Naive thymus-derived CD8-positive, alpha-beta T cell (primary cell): ENCODE measurements around the gene LYSET. TPM values are rescaled to one million over a fixed set of nuclear protein-coding genes. Genes with fewer than 3 reads are reported as not detected.
"Not testable (repeated sequence)": the region's sequence is repeated elsewhere in the genome, so short reads cannot be mapped to it uniquely, and the experiment has no call there.

Experiments
- ATAC-seq, 2 donors: fragments of 150-1000 bp; cut with Tn5 transposase in 1 of 2; sonication (Bioruptor Pico), chemical (Tn5 transposase) in 1 of 2; 1 replicate in 1 of 2; 2 replicates in 1 of 2; pipeline ENCODE4 v1.10.0; 2021; ENCODE audit warnings: mild to moderate bottlenecking in 2 of 2, moderate library complexity in 2 of 2
- POLR2A ChIA-PET: fragments of 350-600 bp; sonication (Branson Sonifier 250); formaldehyde crosslinking; loops from one replicate; lab custom pipeline; 2021; ENCODE audit warnings: antibody characterized with exemption; lab: Charles Lee
- DNase-seq, 10 donors: peaks; one replicate each; pipeline versions ENCODE4 v3.0.0 to v3.0.0-alpha.2; 2020 to 2022
- H3K27ac Mint-ChIP-seq, 10 donors: one replicate each; pipeline ENCODE4 v1.8.0; 2020 to 2022; ENCODE audit warnings: mild to moderate bottlenecking in 10 of 10, mixed read lengths in 10 of 10, moderate library complexity in 4 of 10, inconsistent platforms in 1 of 10
- H3K27me3 Mint-ChIP-seq, 5 donors: one replicate each; pipeline ENCODE4 v1.8.0; 2021 to 2022; ENCODE audit warnings: mixed read lengths in 5 of 5
- H3K36me3 Mint-ChIP-seq, 3 donors: one replicate each; pipeline ENCODE4 v1.8.0; 2020 to 2022; ENCODE audit warnings: mixed read lengths in 3 of 3, mild to moderate bottlenecking in 2 of 3, inconsistent platforms in 1 of 3
- H3K4me1 Mint-ChIP-seq, 4 donors: one replicate each; pipeline ENCODE4 v1.8.0; 2021 to 2022; ENCODE audit warnings: mixed read lengths in 4 of 4
- H3K4me3 Mint-ChIP-seq, 10 donors: one replicate each; pipeline ENCODE4 v1.8.0; 2020 to 2022; ENCODE audit warnings: mild to moderate bottlenecking in 10 of 10, mixed read lengths in 10 of 10, moderate library complexity in 6 of 10, inconsistent platforms in 1 of 10
- H3K9me3 Mint-ChIP-seq, 9 donors: one replicate each; pipeline ENCODE4 v1.8.0; 2020 to 2022; ENCODE audit warnings: mixed read lengths in 9 of 9, mild to moderate bottlenecking in 3 of 9, inconsistent platforms in 1 of 9, moderate library complexity in 1 of 9
- polyA plus RNA-seq, 3 donors: library from polyadenylated mRNA; unstranded; fragments of 300-500 nt; fragmentation: Illumina TruSeq; gene quantifications; one replicate each; pipeline ENCODE4 v1.2.3, GENCODE V29; 2021
- total RNA-seq, 8 experiments: library from RNA in 2 of 8; stranded (reverse) in 2 of 8; gene quantifications; one replicate each; pipeline ENCODE4 v1.2.3 and lab custom pipeline; 2021 to 2026

LYSET gene
- total and polyA plus RNA-seq, 5 experiments from 2014 or later, result 17.4 to 46.0 (median 33.8) TPM

DNA sequence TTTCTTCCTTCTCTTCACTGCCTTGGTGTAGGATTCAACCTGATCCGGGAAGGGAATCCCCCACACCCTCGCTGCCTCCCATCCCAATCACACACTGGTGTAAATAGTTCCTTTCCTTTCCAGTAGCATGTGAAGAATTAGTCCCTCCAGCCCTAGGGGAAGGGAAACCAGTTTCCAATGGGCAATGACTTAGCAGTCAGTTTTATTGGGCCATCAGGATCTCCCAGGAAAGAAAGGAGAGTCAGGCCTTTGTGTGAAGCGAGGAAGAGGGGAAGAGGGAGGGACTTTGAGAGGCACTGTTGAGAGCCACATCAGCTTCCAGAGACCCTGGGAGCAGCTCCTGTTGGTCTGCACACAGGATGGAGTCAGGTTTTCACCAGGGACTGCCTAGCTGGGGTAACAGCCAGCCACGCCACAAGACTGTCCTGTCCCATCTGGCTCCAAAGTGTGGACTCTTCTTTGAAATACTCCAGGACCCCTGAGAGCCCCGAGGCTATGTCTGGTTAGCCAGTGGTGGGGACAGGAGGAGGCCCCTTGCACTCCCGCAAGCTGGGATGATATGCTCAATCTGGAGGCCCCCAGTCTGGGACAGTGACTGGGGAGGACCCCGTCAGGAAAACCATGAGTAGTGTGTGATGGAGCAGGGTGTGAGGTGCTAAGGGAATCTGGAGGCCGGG, 28.3 kb upstream of the LYSET start:
- H3K4me1 Mint-ChIP-seq, result no peaks in the 10 kb centered on the region
- POLR2A ChIA-PET, result interaction anchor here (0.6 kb wide), 1 partner anchor 23 kb away, joined by 8 read pairs; no protein-coding TSS in a partner anchor
- peaks cover 0 to 2% (median 0%) of the 10 kb centered on the region in 5 donors for H3K27me3 Mint-ChIP-seq
- no peaks in the 10 kb centered on the region for H3K9me3 Mint-ChIP-seq
- ATAC-seq (no peak), DNase-seq (no peak)
- no peak overlapping the region for H3K4me3 Mint-ChIP-seq
- H3K36me3 Mint-ChIP-seq, result no peaks in the 10 kb centered on the region
- peak overlapping the region in 1 of 10 donors; percentile 59 for H3K27ac Mint-ChIP-seq

DNA sequence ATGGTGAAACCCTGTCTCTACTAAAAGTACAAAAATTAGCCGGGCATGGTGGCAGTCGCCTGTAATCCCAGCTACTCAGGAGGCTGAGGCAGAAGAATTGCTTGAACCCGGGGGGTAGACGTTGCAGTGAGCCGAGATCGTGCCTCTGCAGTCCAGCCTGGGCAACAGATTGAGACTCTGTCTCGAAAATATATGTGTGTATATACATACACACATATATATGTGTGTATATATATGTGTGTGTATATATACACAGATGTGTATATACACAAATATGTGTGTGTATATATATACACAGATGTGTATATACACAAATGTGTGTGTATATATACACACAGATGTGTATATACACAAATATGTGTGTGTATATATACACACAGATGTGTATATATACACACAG, 26.8 kb upstream of the LYSET start:
- ATAC-seq, H3K4me3 Mint-ChIP-seq, H3K4me1 Mint-ChIP-seq, H3K27me3 Mint-ChIP-seq, H3K9me3 Mint-ChIP-seq, H3K36me3 Mint-ChIP-seq, DNase-seq, POLR2A ChIA-PET, H3K27ac Mint-ChIP-seq: not testable (repeated sequence)

DNA sequence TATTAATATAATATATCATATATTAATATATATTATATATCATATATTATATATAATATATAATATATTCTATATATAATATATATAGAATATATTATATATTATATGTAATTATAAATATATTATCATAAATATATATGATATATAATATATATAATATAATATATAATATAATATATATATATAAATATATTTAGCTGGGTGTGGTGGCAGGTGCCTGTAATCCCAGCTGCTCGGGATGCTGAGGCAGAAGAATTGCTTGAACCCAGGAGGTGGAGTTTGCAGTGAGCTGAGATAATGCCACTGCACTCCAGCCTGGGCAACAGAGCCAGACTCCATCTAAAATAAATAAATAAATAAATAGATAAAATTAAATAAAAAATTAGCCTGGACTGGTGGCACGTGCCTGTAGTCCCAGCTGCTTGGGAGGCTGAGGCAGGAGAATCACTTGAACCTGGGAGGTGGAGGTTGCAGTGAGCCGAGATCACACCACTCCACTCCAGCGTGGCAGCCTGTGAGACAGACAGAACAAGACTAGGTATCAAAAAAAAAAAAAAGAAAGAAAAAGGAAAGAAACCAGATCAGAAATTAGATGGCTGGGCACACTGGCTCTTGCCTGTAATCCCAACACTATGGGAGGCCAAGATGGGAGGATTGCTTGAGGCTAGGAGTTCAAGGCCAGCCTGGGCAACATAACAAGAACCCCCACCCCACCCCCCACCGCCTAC, 25.3 kb upstream of the LYSET start:
- DNase-seq, ATAC-seq, H3K4me1 Mint-ChIP-seq, H3K27me3 Mint-ChIP-seq, H3K4me3 Mint-ChIP-seq, H3K36me3 Mint-ChIP-seq, H3K27ac Mint-ChIP-seq, H3K9me3 Mint-ChIP-seq: not testable (repeated sequence)
- POLR2A ChIA-PET, result interaction anchor here (0.8 kb wide), 1 partner anchor 1172 kb away, joined by 3 read pairs; no protein-coding TSS in a partner anchor

DNA sequence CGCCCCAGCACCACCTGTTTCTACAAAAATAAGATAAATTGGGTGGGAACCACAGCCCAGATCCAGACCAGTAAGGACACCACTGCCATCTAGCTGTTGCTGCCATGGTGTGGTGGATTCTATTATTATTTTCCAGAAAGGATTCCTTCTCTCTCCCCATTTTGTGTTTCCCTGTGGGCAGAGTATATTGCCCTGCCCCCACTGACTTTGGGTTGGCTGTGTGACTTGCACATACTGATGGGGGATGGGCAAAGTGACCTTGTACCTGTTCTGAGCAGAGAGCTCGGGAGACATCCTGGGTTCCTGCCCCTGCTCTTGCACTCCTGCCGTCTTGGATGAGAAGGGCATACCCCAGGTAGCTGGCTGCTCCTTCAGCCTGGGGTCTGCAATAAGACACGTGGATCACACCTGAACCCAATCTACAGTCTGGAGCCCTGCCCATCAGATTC, 24.7 kb upstream of the LYSET start:
- H3K9me3 Mint-ChIP-seq, result no peaks in the 10 kb centered on the region
- no peak overlapping the region for H3K4me3 Mint-ChIP-seq
- no peak overlapping the region for H3K27ac Mint-ChIP-seq
- POLR2A ChIA-PET, result no interaction called here
- H3K4me1 Mint-ChIP-seq, result no peaks in the 10 kb centered on the region
- H3K27me3 Mint-ChIP-seq, result no peaks in the 10 kb centered on the region
- DNase-seq (no peak), ATAC-seq (peak in 1 of 2 donors; percentile 33)
- H3K36me3 Mint-ChIP-seq, result no peaks in the 10 kb centered on the region

DNA sequence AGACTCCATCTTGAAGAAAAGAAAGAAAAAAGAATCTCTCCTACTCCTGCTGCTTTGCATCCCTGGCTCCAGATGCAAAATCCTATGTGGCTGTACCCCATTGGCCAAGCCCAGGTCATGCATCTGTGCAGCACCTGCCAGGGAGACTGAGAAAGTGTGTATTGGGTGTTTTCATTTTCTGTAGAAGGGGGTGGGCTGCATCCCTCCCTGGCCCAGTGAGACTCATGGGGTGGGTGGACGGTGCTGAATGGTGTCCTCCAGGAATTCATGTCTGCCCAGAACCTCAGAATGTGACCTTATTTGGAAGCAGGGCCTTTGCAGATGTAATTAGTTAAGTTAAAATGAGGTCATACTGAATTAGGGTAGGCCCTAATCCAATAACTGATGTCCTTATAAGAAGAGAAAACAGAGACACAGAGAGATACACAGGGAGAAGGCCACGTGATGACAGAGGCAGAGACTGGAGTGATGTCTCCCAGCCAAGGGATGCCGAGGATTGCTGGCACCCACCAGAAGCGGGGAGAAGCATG, 23.6 kb upstream of the LYSET start:
- DNase-seq (no peak), ATAC-seq (no peak)
- no peaks in the 10 kb centered on the region for H3K4me1 Mint-ChIP-seq
- no peak overlapping the region for H3K27ac Mint-ChIP-seq
- no peak overlapping the region for H3K4me3 Mint-ChIP-seq
- no peaks in the 10 kb centered on the region for H3K27me3 Mint-ChIP-seq
- no peaks in the 10 kb centered on the region for H3K9me3 Mint-ChIP-seq
- H3K36me3 Mint-ChIP-seq, result no peaks in the 10 kb centered on the region
- POLR2A ChIA-PET, result no interaction called here

DNA sequence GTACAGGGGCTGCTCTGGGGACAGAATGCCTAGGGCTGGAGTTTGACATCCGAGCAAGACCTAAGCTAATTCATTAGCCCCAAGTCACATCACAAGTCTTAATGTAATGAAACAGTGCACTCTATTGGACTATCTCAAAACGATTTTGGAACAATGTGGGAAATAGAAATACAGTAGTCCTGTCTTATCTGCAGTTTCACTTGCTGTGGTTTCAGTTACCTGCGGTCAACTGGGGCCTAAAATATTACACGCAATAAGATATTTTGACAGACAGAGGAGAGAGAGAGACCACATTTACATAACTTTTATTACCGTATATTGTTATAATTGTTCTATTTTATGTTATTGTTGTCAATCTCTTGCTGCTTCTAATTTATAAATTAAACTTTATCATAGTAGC, 21.6 kb upstream of the LYSET start:
- no peaks in the 10 kb centered on the region for H3K4me1 Mint-ChIP-seq
- H3K27me3 Mint-ChIP-seq, result no peaks in the 10 kb centered on the region
- H3K9me3 Mint-ChIP-seq, result no peaks in the 10 kb centered on the region
- peak overlapping the region in 1 of 10 donors; percentile 50 for H3K27ac Mint-ChIP-seq
- no peak for DNase-seq
- no peak for ATAC-seq
- POLR2A ChIA-PET, result no interaction called here
- no peaks in the 10 kb centered on the region for H3K36me3 Mint-ChIP-seq
- H3K4me3 Mint-ChIP-seq, result no peak overlapping the region

DNA sequence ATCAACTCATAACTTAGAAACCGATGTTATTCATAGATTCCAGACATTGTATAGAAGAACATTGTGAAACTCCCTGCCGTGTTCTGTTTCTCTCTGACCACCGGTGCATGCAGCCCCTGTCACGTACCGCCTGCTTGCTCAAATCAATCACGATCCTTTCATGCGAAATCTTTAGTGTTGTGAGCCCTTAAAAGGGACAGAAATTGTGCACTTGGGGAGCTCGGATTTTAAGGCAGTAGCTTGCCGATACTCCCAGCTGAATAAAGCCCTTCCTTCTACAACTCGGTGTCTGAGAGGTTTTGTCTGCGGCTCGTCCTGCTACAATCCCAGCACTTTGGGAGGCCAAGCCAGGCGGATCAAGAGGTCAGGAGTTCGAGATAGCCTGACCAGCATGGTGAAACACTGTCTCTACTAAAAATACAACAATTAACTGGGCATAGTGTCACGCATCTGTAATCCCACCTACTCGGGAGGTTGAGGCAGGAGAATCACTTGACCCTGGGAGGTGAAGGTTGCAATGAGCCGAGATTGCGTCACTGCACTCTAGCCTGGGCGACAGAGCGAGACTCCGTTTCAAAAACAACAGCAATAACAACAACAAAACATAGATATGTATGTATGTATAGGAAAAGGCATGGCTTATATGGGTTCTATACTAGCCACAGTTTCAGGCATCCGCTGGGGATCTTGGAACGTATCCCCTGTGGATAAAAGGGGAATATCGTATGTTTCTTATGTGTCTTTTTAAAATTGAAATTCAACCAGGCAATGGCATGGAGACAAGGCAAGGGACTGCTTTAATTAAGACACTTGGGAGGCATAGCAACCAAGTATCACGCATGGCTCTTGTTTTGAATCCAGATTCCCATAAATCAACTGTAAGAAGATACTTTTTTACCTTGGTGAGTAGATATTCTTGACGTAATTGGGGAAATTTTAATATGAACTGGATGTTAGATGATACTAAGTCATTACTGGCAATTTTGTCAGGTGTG, 19.5 kb upstream of the LYSET start:
- DNase-seq, H3K4me1 Mint-ChIP-seq, POLR2A ChIA-PET, H3K4me3 Mint-ChIP-seq, H3K27ac Mint-ChIP-seq, H3K36me3 Mint-ChIP-seq, H3K27me3 Mint-ChIP-seq, ATAC-seq, H3K9me3 Mint-ChIP-seq: not testable (repeated sequence)

DNA sequence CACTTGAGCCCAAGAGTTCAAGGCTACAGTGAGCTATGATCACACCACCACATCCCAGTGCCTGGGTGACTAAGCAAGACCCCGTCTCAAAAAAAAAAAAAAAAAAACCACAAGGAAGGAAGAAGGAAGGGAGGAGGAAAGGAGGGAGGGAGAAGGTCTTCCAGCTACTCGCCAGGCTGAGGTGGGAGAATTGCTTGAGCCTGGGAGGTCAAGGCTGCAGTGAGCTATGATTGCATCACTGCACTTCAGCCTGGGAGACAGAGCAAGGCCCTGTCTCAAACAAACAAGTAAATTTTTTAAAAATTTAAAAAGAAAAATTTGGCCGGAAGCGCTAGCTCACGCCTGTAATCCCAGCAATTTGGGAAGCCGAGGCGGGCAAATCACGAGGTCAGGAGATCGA, 16.5 kb upstream of the LYSET start:
- POLR2A ChIA-PET, H3K27me3 Mint-ChIP-seq, H3K36me3 Mint-ChIP-seq: not testable (repeated sequence)

DNA sequence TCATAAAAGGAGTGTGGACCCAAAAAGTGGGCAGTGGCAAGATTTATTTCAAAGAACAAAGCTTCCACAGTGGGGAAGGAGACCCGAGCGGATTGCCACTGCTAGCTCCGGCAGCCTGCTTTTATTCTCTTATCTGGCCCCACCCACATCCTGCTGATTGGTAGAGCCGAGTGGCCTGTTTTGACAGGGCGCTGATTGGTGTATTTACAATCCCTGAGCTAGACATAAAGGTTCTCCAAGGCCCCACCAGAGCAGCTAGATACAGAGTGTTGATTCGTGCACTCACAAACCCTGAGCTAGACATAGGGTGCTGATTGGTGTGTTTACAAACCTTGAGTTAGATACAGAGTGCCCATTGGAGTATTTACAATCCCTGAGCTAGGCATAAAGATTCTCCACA, 15.5 kb upstream of the LYSET start:
- H3K4me1 Mint-ChIP-seq, H3K36me3 Mint-ChIP-seq, POLR2A ChIA-PET, H3K27me3 Mint-ChIP-seq, DNase-seq, H3K9me3 Mint-ChIP-seq, H3K27ac Mint-ChIP-seq, ATAC-seq: not testable (repeated sequence)
- H3K4me3 Mint-ChIP-seq, result peak overlapping the region in 1 of 10 donors; percentile 51

More for the DNA sequence above, 16.5 kb upstream of the LYSET start:
- not testable (repeated sequence) for H3K4me1 Mint-ChIP-seq, H3K9me3 Mint-ChIP-seq, H3K4me3 Mint-ChIP-seq, H3K27ac Mint-ChIP-seq, DNase-seq, ATAC-seq

DNA sequence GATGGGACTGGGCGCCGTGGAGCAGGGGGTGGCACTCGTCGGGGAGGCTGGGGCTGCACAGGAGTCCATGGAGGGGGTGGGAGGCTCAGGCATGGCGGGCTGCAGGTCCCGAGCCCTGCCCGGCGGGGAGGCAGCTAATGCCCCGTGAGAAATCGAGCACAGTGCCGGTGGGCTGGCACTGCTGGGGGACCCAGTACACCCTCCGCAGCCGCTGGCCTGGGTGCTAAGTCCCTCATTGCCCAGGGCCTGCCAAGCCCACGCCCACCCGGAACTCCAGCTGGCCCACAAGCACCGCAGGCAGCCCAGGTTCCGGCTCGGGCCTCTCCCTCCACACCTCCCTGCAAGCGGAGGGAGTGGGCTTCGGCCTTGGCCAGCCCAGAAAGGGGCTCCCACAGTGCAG, 15.0 kb upstream of the LYSET start:
- DNase-seq, ATAC-seq, H3K27ac Mint-ChIP-seq, H3K36me3 Mint-ChIP-seq, H3K4me3 Mint-ChIP-seq, H3K9me3 Mint-ChIP-seq, H3K4me1 Mint-ChIP-seq, POLR2A ChIA-PET, H3K27me3 Mint-ChIP-seq: not testable (repeated sequence)

DNA sequence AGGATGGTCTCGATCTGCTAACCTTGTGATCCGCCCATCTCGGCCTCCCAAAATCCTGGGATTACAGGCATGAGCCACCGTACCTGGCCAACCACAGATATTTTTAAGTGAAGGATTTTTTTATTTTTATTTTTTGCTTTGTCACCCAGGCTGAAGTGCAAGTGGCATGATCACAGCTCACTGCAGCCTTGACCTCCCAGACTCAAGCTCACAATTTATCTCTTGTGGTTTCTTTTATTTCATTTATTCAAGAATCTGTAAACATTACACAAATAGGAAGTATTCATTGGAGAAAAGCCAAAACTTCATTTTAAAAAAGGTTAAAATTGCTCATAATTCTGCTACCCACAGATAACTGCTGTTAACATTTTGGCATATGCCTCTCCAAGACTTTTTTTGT, 13.7 kb upstream of the LYSET start:
- Mint-ChIP-seq H3K27me3 (peaks cover 0 to 5% (median 0%) of the 10 kb centered on the region in 5 donors), H3K9me3 (no peaks in the 10 kb centered on the region), H3K4me1 (no peaks in the 10 kb centered on the region), H3K36me3 (no peaks in the 10 kb centered on the region), H3K4me3 (no peak overlapping the region), H3K27ac (no peak overlapping the region)
- DNase-seq, result no peak
- POLR2A ChIA-PET, result no interaction called here
- ATAC-seq, result no peak

DNA sequence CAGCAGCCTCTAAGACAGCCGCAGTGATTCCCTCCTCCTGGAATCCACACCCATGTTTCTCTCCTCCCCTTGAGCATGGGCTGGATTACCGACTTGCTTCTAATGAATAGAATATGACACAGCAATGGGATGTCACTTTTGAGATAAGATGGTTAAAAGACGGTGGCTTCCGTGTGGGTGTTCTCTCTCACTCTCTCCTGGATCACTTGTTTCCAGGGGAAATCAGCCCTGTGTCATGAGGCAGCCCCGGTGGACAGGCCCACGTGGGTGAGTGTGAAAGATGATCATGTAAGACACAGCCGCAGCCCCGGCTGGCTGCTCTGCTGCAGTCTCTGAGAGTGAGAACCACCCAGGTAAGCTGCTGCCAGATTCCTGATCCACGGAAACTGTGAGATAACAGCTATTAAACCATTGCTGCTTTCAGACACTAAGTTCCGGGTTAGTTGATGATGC, 11.1 kb upstream of the LYSET start:
- Mint-ChIP-seq H3K36me3 (no peaks in the 10 kb centered on the region), H3K4me3 (no peak overlapping the region), H3K27me3 (peaks cover 0 to 5% (median 0%) of the 10 kb centered on the region in 5 donors), H3K9me3 (no peaks in the 10 kb centered on the region), H3K4me1 (peaks cover 0 to 2% (median 0%) of the 10 kb centered on the region in 4 donors), H3K27ac (no peak overlapping the region)
- DNase-seq (no peak), ATAC-seq (no peak)
- POLR2A ChIA-PET, result no interaction called here
